HG02678 (cell line): ENCODE measurements around the gene FLRT3.

Source experiments
- ATAC-seq: cut with Tn5 transposase; IDR thresholded peaks from one replicate; pipeline ENCODE4 v1.9.1; 2021; ENCODE audit warnings: mild to moderate bottlenecking, moderate library complexity; ENCODE audit not compliant: unreplicated experiment

The FLRT3 gene

DNA sequence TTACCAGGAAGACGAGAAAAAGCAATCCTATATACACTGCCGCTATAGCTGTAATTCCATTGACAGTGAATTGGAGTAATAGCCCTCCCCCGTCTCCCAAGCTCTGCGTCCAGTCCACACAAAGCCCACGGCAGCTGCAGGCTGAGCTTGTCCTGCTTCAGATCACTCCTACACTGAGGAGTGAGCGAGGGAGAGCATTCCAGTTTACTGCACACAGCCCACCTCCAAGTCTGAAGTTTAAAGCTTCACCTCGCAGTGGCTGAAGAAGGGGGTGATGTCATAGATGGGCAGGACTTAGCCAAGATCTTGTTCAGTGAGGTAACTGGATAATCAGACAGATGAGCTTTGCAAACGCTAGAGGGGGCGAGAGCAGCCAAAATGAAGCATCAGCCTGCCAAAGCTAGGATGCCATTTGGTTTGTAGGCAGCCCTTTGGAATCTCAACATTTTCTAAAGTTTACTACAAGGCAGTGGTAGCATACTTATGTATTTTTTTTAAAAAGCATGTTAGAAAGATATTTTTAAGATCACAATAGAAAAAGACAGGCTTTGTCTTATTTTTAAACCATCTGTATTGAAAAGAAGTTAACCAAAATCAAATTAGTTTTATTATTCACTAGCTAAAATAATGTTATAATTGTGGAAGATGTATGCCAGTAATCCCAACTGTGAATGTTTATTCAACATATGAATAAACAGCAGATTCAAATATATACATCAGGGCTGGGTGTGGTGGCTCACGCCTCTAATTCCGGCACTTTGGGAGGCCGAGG, at the start of gene FLRT3:
Gene FLRT3 (minus strand): TSS at position 213 of the 772 bp plus-strand sequence. CDS start 10,106 bp downstream, outside the sequence.
- ATAC-seq = peak; percentile 97

DNA sequence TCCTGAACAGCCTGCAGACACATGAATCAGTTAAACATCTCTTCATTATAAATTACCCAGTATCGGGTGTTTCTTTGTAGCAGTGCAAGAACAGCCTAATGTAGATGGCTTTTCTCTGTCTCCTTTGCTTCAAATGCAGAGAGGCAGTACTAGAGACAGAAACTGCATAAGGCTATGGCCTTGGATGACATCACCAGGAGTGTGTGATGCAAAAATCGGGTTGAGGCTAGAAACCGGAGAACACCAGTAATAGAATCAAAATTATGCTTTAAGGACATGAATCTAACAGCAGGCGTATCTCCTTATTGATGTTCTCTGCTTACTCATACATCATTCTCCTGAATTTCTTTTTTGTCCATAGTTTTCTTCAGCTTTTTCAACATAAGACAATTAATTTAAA, 49.3 kb upstream of the FLRT3 start:
- no peak for ATAC-seq

DNA sequence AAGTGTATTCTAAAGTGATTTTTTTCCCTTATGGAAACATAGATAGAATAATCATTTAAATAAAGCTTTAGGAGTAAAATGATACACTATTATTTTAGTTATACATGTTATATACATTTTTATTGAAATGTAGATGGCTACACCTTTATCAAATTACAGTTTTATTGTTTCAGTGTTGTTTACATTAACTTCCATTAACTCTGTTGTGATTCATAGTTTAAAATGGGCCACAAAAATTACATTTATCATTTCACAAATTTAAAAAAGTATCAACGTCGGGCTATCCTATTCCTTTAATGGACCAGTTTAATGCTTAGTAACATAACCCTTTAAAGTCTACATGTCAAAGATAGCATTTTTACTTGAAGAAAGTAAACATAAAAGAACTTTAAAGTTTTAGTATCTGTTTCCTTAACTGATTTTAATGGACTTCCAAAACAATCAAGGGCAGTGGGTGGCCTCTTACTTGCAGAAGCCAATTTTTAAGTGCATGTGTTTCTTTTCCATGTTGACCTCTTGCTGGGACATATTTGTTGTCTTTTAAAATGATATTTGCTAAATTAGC, 47.8 kb upstream of the FLRT3 start:
- no peak for ATAC-seq

DNA sequence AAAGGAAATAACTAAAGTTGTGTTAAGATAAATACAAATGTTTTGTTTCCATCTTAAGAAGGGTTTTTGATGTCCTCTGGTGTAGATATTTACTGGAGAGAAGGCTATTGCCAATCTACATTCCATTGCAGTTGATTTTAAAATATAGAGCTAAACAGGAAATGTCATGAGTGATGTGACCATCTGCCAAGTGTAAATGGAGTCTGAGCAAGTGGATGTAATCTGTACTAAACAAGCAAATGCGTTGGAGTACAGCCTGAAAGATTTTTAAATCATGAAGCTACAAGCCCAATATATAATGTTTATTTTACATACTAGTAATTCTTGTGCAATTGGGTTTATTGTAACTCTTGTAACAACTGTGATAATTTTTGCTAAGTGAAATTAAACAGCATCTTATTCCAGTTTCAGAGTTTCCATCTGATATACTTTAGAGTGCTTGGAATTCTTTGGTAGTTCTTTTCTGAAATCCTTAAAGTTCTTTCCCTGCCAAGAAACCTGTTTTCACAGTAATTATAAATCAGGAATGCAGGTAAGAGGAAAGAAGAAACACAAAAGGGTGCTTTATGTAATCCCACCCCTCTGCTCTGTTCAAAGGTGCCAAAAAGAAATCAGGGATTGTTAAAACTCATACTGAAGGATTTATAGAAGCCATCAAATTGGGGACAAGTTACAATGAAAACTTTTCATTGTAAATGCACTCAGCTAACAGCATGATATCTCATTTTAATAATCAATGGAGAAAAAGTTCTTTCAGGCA, 47.2 kb upstream of the FLRT3 start:
- no peak for ATAC-seq

DNA sequence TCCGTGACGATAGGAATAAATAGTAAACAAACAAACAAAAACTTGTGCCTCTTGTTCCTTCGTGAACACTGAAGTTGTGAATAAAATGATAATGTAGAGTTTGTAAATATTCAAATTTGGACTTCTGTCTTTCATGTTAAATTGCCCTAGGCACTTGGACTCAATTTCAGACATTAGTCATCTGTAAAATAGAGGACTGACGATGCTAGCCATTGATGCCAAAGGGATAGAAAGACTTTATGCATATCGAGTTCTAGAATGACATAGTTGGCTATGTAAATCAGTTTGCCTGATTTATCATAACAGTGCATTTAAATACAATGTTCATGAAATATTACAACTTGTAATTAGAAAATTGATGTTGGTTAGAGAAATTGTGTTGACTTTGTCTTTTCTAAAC, 45.9 kb upstream of the FLRT3 start:
- no peak for ATAC-seq

DNA sequence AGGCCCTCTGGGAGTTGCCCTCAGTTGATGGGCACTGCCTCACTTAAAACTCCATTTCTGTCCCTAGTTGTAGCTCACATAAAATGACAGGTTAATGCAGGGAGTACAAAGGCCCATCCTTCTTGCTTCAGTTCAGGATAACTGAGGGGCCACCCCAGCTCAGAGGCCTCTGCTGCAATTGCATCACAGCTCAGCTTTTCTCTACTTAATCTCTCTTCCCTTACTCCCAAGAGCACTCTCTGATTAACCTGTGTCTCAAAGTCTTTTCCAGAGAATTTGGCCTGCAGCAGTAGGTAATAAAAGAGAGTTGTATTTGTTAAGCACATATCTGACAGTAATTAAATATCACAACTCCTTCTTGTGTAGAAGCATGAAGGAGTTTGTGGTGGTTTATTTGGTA, 40.9 kb upstream of the FLRT3 start:
- ATAC-seq = no peak

DNA sequence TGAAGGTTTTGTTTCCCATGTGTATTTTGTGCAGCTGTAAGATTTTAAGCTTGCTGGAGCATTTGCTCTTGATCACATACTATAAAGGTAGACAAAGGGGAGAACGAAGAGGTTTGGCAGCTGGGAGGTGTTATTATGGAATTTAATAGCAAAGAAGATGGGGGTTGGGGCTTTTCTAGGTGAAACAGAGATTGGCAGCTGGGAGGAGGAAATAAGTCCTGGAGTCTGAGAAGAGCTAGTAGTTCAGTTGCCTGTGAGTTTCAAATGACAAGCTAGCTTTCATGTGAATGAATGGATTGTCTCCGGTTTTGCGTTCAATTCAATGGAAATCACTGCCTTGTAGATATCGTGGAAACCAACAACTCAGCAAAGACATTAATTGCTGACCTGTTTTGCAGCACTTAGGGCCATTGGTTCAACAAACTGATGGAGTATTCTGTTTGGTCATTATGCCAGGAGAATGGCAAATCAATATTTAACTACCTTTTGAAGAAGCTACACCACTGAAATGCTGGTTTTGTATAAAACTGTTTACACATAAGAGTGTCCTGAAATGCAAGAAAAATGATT, 38.1 kb upstream of the FLRT3 start:
- ATAC-seq = no peak

DNA sequence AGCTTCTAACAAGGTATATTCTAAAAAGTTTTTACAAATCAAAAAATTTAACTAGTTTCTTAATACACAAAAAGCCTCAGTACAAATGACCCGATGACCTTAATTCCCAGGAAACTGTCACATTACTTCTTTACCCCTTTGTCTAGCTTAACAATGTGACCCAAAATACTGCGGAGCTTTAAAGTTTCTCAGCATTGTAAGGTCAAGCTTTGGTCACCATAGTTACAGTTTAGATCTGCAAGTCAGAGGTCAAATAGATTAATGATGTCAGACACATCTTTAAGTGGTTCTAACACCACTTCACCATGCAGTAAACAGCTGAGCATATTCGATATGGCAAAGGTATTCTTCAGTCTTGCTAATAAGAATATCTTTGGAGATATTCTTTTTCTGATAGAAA, 36.8 kb upstream of the FLRT3 start:
- ATAC-seq = no peak

DNA sequence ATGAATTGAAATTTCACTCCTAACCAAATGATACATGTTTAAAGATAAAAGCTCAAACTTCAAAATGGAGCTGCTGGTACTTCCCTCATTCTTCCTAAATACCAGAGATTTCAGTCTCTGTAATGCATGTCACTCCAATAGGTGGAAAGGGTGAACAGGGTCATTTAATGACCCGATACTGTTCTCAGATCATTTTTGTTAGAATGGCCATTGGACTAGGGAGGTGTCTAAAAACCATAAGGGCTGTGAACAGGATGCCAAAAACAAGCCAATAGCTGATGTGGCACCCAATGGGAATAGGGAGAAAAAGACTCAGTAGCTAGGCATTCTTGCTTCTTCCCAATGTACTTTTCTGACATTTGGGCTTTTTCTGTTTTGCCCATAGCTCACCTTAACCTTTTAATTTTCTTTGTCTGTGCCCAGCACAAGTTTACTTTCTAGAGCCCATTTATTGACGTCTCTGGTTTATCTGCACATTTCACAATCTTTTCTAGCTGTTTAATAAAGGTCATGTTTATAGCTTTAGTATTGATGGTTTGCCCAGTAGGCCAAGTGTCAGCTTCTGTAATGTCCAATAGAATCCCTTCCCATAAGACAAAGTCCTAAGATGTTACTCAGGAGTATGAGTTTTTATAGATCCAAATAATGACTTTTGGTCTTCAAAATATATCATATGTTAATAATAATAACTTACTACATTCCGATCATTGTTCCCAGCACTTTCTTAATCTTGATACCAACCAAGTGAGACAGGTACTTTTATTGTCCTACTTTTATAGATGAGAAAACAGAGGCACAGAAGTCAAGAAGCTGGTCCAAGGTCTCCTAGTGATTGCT, 24.3 kb upstream of the FLRT3 start:
- ATAC-seq = no peak

DNA sequence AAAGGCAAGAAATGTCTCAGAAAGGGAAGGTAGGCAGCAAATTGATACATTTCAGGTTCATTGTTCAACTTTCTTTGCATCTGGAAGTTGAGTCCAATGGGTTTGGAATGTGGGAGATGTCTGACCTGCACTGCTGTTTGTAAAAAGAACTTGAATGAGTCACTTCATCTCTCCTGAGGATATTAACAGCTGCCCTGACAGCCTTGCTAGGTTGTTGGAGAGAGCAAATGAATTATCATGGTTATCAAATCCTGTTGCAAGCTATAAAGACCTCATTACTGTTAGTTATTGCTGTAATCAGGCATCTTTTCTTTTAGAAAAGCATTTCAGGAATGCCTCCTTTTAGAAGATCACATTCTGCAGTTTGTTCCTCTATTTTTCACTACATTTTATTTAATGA, 23.0 kb upstream of the FLRT3 start:
- ATAC-seq = no peak

DNA sequence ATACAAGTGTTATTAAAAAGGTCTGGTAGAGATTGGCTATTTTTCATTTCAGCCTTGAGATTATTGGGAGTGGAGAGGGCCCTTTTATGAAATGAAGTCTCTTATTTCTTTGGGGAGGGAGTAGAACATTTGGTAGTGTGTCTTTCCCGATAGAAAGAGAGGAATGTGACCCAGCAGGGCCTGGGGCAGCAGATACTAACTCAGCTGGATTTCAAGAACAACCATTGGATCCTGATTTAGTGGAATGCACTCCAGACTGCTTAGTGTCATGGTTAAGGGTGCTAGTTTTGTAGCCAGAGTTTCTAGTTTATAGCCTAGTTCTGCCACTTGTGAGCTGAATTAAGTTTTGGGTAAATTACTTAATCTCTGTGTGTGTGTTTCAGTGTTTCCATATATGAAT, 18.4 kb upstream of the FLRT3 start:
- ATAC-seq = no peak

DNA sequence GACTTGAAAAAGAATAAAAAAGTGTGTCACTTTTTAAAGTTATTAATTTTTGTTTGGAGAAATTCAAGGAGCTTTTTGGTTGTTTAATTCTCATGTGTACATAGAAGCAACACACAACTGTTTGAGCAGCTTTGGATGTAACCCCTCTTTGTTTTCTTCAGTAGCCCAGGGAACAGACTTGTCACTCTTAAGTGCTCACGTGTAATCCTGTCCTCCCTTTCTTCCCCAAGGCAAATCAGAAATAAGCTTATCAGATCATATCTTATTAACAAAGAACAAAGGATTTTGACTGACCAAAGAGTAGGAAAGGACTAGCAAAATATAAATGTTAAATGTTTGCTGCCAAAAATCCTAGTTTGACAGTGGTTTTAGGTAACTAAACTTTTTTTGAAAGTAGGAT, 7.3 kb upstream of the FLRT3 start:
- no peak for ATAC-seq

DNA sequence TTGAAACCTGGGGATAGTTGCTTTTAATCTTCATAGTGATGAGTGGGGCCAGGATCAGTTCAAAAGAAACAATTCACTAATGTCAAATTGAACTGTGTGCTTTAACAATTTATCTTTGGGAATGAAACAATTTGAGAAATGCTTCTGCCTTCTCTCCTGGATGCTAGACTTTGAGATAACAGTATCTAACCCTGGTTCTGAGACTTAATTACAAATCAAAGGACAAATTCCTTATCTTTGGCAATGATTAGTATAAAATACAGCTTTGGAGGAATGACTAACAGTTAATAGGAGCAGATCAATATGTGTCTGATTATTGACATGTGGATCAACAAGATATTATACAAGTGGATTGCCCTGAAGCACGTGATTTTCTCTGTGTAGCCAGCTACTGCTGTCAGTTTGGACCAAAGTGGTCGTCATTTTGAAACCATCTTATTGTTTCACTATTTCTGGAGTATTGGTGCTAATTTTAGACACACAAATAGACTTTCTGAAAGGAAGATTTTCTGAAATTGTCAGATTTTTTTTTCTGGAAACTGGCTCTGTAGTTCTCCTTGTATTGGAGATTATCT, 6.2 kb upstream of the FLRT3 start:
- ATAC-seq = no peak

DNA sequence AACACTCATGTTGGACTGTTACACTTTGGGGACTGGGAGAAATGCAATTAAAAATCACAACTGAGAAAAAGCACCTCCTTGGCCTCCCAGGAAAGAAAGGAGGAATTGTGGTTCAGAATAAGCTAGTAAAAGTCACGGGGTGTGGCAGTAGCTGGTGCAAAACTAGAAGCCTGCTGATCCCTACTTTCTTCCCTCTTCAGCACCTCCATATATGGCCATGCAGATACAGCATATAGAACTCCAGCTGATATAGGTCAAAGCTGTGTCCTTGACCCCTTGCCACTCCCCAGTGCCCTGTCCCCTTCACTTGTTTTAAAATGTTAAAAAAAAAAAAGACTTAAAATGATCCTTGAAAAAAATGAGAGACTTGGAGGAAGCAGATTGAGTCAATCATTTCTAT, 5.5 kb upstream of the FLRT3 start:
- ATAC-seq = no peak

DNA sequence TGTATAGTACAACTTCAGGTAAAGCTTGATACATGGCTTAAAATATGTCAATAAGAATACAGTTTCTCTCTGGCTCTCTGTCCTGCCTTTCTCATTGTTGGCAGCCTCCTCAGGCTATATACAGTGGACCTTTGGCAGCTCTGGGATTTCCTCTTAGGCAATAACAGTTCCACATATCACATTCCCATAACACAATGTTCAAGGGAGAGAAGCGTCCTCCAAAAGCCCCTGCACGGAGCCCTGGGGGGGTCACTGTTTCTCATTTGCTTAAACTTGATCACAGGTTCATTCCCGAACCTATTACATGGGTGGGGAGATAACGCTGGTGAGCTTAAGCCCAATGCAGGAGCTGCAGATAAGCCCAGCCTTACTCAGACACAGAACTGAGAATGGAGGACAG, 4.4 kb upstream of the FLRT3 start:
- ATAC-seq = no peak

DNA sequence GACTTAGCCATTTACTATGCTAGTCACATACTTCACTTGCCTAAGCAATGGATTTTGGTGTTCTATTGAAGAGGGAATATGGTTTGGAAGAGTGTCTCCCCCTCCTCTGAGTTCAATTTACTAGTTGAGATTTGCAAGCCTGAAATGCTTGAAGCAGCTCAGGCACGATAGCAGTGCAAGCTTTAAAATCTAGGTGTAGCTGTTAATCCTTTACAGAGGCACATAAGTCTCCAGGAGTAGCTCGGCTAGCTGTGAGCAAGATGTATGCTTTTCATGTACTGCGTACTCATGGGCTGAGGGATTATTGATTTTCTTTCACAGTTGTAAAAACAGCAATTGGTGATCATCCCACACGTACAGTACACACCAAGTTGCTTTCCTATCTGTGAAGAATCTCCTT, 726 bp downstream of the FLRT3 start:
- ATAC-seq = no peak

DNA sequence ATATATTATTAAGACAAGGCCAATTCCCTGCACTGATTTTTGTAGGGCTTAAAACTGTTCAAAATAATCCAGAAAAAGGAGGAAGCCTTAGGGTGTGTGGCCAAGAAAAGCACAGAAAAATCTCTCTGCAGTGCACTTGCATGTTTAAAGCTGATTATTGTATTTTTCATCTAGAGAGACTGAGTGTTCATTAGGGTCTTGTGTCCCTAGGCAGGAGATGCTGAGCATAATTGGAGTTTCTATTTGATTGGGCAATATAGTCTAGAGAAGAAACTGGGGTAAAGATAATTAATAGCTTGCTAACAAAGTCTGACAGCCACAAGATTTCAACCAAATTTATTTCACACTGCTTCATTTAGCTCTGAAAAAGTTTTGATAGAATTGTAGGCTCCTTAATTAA, 2.4 kb downstream of the FLRT3 start:
- ATAC-seq = no peak

DNA sequence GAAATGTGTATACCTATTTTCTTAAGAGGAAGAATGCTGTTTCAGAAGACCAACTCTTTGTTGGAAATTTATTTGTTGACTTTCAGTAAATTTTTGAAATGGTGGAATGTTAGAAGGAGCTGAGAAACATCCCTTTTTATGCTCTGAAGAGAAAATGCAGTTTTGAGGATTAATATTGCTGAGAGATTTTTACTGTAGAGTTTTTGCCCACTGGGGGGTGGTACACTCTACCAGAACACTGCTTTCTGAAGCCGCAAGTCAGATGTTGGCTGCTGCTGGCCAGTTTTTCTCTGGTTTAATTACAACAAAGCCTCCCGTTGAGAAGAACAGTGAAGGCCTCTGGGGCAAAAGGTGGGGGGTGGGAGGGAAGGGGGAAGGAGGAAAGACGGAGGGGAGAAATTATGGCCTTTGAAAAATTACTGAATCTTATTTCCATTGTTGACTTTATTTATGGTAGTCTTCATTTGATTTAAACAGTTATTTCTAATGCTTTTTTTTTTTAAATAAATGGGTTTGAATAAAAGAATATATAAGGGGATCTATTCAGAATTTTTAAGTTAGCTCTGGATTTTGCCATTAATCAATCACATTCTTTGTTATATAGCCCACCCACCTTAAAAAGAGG, 3.0 kb downstream of the FLRT3 start:
- no peak for ATAC-seq

DNA sequence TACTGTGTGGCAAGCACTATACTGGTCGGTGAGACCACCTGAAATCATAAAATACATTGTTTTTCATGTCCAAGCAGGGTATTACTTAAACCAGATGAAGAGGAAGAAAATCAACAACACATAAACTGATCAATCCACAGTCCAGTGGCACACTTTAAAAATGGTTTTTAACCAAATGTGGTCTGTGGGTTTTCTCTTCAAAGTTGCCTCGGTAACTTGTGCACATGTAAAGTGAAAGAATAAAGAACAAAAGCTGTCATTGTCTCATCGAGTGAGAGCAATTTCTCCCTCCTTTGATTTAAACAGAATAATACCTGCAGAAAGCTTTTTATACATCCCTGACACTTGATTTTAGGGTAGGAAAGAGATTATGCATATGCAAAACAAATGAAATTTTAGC, 3.7 kb downstream of the FLRT3 start:
- ATAC-seq = no peak

DNA sequence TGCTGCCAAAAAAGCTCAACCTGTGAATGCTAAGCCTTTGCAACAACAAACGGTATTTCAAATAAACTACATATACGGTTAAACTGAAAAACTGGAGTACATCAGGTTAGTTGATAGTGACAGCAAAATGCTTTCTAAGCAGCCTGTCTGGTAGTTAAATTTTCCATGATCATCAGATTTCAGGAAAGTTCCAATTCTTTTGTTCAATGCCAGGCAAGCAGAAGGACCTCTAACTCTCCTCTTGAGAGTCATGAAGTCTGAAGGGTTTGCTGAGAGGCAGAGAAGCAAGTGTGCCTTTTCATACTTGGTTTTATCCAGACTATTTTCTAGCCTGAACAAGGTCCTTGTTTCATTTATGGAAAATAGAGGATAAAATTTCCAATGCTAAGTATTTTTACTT, 4.5 kb downstream of the FLRT3 start:
- no peak for ATAC-seq
